ENCODE measurements around the gene XNDC1N. TPM values are rescaled to one million over a fixed set of nuclear protein-coding genes. Genes with fewer than 3 reads are reported as not detected.
"Not testable (repeated sequence)": the region's sequence is repeated elsewhere in the genome, so short reads cannot be mapped to it uniquely, and the experiment has no call there.

Gene XNDC1N
- polyA plus RNA-seq, 1 donor from 2014 or later = 6.3 TPM

DNA sequence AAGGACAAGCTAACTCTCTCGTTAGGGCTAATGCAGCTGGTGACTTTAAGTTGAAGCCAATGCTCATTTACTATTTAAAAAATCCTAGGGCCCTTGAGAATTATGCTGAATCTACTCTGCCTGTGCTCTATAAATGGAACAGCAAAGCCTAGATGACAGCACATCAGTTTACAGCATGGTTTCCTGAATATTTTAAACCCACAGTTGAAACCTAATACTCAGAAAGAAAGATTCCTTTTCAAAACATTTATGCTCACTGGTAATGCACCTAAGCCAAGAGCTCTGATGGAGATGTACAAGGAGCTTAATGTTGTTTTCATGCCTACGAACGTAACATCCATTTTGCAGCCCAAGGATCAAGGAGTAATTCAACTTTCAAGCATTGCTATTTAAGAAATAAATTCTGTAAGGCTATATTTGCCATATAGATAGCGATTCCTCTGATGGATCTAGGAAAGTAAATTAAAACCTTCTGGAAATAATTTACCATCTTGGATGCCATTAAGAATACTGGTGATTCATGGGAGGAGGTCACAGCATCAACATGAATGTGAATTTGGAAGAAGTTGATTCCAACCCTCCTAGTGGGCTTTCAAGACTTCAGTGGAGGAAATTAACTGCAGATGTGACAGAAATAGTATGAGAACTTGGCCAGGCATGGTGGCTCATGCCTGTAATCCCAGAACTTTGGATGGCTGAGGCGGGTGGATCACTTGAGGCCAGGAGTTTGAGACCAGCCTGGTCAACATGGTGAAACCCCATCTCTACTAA lies 14.5 kb downstream of the XNDC1N start:
- H3K4me2 ChIP-seq (ENCODE audit: low read length) = no peak overlapping the region

DNA sequence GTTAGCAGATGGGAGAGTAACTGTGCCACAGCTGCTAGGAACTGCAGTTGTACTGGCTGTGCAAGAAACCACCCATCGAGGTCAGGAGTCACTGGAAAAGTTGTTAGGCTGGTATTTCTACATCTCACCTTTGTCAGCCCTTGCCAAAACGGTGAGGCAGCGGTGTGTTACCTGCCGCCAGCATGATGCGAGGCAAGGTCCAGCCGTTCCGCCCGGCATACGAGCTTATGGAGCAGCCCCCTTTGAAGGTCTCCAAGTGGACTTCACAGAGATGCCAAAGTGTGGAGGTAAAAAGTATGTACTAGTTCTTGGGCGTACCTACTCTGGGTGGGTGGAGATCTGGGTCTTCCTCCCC lies 16.4 kb downstream of the XNDC1N start:
- not testable (repeated sequence) for H3K4me3 ChIP-seq (ENCODE audit: low read length); H3K9me2 ChIP-seq (ENCODE audit: insufficient read depth, low read length); H3K9me3 ChIP-seq (ENCODE audit: low read length); H3K9ac ChIP-seq (ENCODE audit: low read length); H3K79me2 ChIP-seq (replicated peaks; ENCODE audit: insufficient read depth, low read length); H3K36me3 ChIP-seq (ENCODE audit: insufficient read depth, low read length); H3F3A ChIP-seq (ENCODE audit: insufficient read depth, low read length, poor library complexity, severe bottlenecking); H2AFZ ChIP-seq (ENCODE audit: low read depth, low read length); H3K4me2 ChIP-seq (ENCODE audit: low read length); H4K20me1 ChIP-seq (ENCODE audit: insufficient read depth); H3K27me3 ChIP-seq (ENCODE audit: insufficient read depth, low read depth, low read length); H3K27ac ChIP-seq (ENCODE audit: low read length)

More for the DNA sequence above, 14.5 kb downstream of the XNDC1N start:
- TF ChIP-seq TAF1 (IDR thresholded peaks at IDR 0.05; ENCODE audit: low read depth) (no peak), SMC3 (conservative IDR thresholded peaks at IDR 0.05; ENCODE audit: poor library complexity) (no peak), EP300 (conservative IDR thresholded peaks at IDR 0.05; ENCODE audit: poor library complexity, severe bottlenecking) (no peak), EZH2 (IDR thresholded peaks at IDR 0.05; ENCODE audit: borderline replicate concordance, insufficient read depth, low read length, poor library complexity, severe bottlenecking) (no peak), MXI1 (conservative IDR thresholded peaks at IDR 0.05; ENCODE audit: poor library complexity, severe bottlenecking) (no peak), RAD21 (conservative IDR thresholded peaks at IDR 0.05) (no peak), POLR2AphosphoS5 (IDR thresholded peaks at IDR 0.05) (no peak)
- TF ChIP-seq, protein P1, sequence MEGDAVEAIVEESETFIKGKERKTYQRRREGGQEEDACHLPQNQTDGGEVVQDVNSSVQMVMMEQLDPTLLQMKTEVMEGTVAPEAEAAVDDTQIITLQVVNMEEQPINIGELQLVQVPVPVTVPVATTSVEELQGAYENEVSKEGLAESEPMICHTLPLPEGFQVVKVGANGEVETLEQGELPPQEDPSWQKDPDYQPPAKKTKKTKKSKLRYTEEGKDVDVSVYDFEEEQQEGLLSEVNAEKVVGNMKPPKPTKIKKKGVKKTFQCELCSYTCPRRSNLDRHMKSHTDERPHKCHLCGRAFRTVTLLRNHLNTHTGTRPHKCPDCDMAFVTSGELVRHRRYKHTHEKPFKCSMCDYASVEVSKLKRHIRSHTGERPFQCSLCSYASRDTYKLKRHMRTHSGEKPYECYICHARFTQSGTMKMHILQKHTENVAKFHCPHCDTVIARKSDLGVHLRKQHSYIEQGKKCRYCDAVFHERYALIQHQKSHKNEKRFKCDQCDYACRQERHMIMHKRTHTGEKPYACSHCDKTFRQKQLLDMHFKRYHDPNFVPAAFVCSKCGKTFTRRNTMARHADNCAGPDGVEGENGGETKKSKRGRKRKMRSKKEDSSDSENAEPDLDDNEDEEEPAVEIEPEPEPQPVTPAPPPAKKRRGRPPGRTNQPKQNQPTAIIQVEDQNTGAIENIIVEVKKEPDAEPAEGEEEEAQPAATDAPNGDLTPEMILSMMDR (IDR thresholded peaks at IDR 0.05; ENCODE audit: poor library complexity, severe bottlenecking) = no peak
- TF ChIP-seq, protein P2, sequence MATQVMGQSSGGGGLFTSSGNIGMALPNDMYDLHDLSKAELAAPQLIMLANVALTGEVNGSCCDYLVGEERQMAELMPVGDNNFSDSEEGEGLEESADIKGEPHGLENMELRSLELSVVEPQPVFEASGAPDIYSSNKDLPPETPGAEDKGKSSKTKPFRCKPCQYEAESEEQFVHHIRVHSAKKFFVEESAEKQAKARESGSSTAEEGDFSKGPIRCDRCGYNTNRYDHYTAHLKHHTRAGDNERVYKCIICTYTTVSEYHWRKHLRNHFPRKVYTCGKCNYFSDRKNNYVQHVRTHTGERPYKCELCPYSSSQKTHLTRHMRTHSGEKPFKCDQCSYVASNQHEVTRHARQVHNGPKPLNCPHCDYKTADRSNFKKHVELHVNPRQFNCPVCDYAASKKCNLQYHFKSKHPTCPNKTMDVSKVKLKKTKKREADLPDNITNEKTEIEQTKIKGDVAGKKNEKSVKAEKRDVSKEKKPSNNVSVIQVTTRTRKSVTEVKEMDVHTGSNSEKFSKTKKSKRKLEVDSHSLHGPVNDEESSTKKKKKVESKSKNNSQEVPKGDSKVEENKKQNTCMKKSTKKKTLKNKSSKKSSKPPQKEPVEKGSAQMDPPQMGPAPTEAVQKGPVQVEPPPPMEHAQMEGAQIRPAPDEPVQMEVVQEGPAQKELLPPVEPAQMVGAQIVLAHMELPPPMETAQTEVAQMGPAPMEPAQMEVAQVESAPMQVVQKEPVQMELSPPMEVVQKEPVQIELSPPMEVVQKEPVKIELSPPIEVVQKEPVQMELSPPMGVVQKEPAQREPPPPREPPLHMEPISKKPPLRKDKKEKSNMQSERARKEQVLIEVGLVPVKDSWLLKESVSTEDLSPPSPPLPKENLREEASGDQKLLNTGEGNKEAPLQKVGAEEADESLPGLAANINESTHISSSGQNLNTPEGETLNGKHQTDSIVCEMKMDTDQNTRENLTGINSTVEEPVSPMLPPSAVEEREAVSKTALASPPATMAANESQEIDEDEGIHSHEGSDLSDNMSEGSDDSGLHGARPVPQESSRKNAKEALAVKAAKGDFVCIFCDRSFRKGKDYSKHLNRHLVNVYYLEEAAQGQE (IDR thresholded peaks at IDR 0.05; ENCODE audit: borderline replicate concordance) = no peak
- Histone ChIP-seq H3K36me3 (ENCODE audit: insufficient read depth, low read length) (no peaks in the 10 kb centered on the region), H3K9ac (ENCODE audit: low read length) (no peak overlapping the region), H3K9me3 (ENCODE audit: low read length) (no peaks in the 10 kb centered on the region), H4K20me1 (ENCODE audit: insufficient read depth) (no peaks in the 10 kb centered on the region), H3K9me2 (ENCODE audit: insufficient read depth, low read length) (no peaks in the 10 kb centered on the region), H3K27me3 (ENCODE audit: insufficient read depth, low read depth, low read length) (no peaks in the 10 kb centered on the region), H3K4me3 (ENCODE audit: low read length) (no peak overlapping the region), H3F3A (ENCODE audit: insufficient read depth, low read length, poor library complexity, severe bottlenecking) (no peaks in the 10 kb centered on the region), H3K79me2 (replicated peaks; ENCODE audit: insufficient read depth, low read length) (no peaks in the 10 kb centered on the region), H2AFZ (ENCODE audit: low read depth, low read length) (no peak overlapping the region), H3K27ac (ENCODE audit: low read length) (no peak overlapping the region)

DNA sequence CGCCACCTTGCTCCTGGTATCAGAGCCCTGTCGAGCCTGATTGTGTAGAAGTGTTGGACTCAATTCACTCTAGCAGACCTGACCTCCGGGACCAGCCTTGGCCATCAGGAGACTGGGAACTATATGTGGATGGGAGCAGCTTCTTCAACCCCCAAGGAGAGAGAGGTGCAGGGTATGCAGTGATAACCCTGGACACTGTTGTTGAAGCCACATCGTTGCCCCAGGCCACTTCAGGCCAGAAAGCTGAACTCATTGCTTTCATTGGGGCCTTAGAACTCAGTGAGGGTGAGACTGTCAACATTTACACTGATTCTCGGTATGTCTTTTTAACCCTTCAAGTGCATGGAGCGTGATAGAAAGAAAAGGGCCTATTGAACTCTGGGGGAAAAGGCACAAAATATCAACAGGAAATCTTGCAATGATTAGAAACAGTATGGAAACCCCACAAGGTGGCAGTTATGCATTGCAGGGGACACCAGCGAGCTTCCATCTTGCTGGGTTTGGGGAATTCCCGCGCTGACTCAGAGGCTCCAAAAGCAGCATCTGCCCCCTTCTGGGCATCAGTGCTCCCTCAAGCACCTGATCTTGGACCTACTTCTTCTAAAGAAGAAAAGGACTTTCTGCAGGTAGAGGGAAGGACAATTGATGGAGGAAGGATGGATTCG lies 16.9 kb downstream of the XNDC1N start:
- not testable (repeated sequence) for H3K4me2 ChIP-seq (ENCODE audit: low read length); H3K27ac ChIP-seq (ENCODE audit: low read length); H2AFZ ChIP-seq (ENCODE audit: low read depth, low read length); H3K79me2 ChIP-seq (replicated peaks; ENCODE audit: insufficient read depth, low read length); H4K20me1 ChIP-seq (ENCODE audit: insufficient read depth); H3K36me3 ChIP-seq (ENCODE audit: insufficient read depth, low read length); H3K9ac ChIP-seq (ENCODE audit: low read length); H3K9me3 ChIP-seq (ENCODE audit: low read length); H3K27me3 ChIP-seq (ENCODE audit: insufficient read depth, low read depth, low read length); H3F3A ChIP-seq (ENCODE audit: insufficient read depth, low read length, poor library complexity, severe bottlenecking); H3K9me2 ChIP-seq (ENCODE audit: insufficient read depth, low read length); H3K4me3 ChIP-seq (ENCODE audit: low read length)

DNA sequence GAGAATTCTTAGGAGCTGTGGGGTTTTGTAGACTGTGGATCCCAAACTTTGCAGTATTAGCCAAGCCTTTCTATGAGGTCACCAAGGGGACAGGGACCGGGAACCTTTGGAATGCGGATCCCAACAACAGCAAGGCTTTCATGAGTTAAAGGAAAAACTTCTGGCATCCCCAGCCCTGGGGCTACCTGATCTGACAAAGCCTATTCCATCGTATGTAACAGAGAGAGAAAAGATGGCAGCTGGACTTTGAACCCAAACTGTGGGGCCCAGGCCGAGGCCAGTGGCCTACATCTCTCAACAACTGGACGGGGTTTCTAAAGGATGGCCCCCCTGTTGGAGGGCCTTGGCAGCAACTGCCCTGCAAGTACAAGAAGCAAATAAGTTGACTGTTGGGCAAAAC lies 17.6 kb downstream of the XNDC1N start:
- not testable (repeated sequence) for H4K20me1 ChIP-seq (ENCODE audit: insufficient read depth); H3K79me2 ChIP-seq (replicated peaks; ENCODE audit: insufficient read depth, low read length); H3K9me2 ChIP-seq (ENCODE audit: insufficient read depth, low read length); H2AFZ ChIP-seq (ENCODE audit: low read depth, low read length); H3K27me3 ChIP-seq (ENCODE audit: insufficient read depth, low read depth, low read length); H3K4me3 ChIP-seq (ENCODE audit: low read length); H3K36me3 ChIP-seq (ENCODE audit: insufficient read depth, low read length); H3K4me2 ChIP-seq (ENCODE audit: low read length); H3F3A ChIP-seq (ENCODE audit: insufficient read depth, low read length, poor library complexity, severe bottlenecking); H3K9me3 ChIP-seq (ENCODE audit: low read length); H3K9ac ChIP-seq (ENCODE audit: low read length); H3K27ac ChIP-seq (ENCODE audit: low read length)
